B cell (primary cell): ENCODE measurements around the gene RUVBL1.

Experiments
- CTCF ChIP-seq: fragments of 200-600 bp; IDR thresholded peaks from one replicate; pipeline ENCODE4 v1.8.0; 2022; ENCODE audit warnings: antibody characterized with exemption, mild to moderate bottlenecking
- EZH2 ChIP-seq: IDR thresholded peaks from 2 replicates; pipeline ENCODE4 v1.6.1; 2012; ENCODE audit warnings: borderline replicate concordance, low read depth, mild to moderate bottlenecking, moderate library complexity, low read length; ENCODE audit not compliant: insufficient read depth, poor library complexity, severe bottlenecking

- no peak for TF ChIP-seq EZH2
- TF ChIP-seq CTCF = no peak
Observed at GRCh38 chr3:128077665-128078064, 45.9 kb downstream of the RUVBL1 start.
